ENCODE data around the gene FKBP9.
"Not testable (repeated sequence)": the region's sequence is repeated elsewhere in the genome, so short reads cannot be mapped to it uniquely, and the experiment has no call there.

The FKBP9 gene

GRCh38 chr7:32988148-32988547 is 30.9 kb downstream of the FKBP9 start:
- DNase-seq (ENCODE audit: low spot score); in situ Hi-C loops (cut with MboI; ENCODE audit: low pct_unique_long_range_greater_than_20kb, low sequenced_read_pairs, unreplicated experiment): not testable (repeated sequence)

- DNase-seq (ENCODE audit: low spot score); in situ Hi-C loops (cut with MboI; ENCODE audit: low pct_unique_long_range_greater_than_20kb, low sequenced_read_pairs, unreplicated experiment): not testable (repeated sequence)
Measured at GRCh38 chr7:32991068-32991585, 33.9 kb downstream of the FKBP9 start.

GRCh38 chr7:32991975-32992700 is 34.9 kb downstream of the FKBP9 start:
- in situ Hi-C loops (cut with MboI; ENCODE audit: low pct_unique_long_range_greater_than_20kb, low sequenced_read_pairs, unreplicated experiment); DNase-seq (ENCODE audit: low spot score): not testable (repeated sequence)

GRCh38 chr7:32992750-32993149 is 35.5 kb downstream of the FKBP9 start:
- in situ Hi-C loops (cut with MboI; ENCODE audit: low pct_unique_long_range_greater_than_20kb, low sequenced_read_pairs, unreplicated experiment); DNase-seq (ENCODE audit: low spot score): not testable (repeated sequence)

- DNase-seq (ENCODE audit: low spot score); in situ Hi-C loops (cut with MboI; ENCODE audit: low pct_unique_long_range_greater_than_20kb, low sequenced_read_pairs, unreplicated experiment): not testable (repeated sequence)
Measured at GRCh38 chr7:32997956-32998355, 40.7 kb downstream of the FKBP9 start.

- DNase-seq (ENCODE audit: low spot score); in situ Hi-C loops (cut with MboI; ENCODE audit: low pct_unique_long_range_greater_than_20kb, low sequenced_read_pairs, unreplicated experiment): not testable (repeated sequence)
Measured at GRCh38 chr7:32998361-32999171, 41.3 kb downstream of the FKBP9 start.

- DNase-seq (ENCODE audit: low spot score); in situ Hi-C loops (cut with MboI; ENCODE audit: low pct_unique_long_range_greater_than_20kb, low sequenced_read_pairs, unreplicated experiment): not testable (repeated sequence)
Measured at GRCh38 chr7:32999380-32999779, 42.1 kb downstream of the FKBP9 start.

- in situ Hi-C loops (cut with MboI; ENCODE audit: low pct_unique_long_range_greater_than_20kb, low sequenced_read_pairs, unreplicated experiment); DNase-seq (ENCODE audit: low spot score): not testable (repeated sequence)
Measured at GRCh38 chr7:33003111-33003510, 45.9 kb downstream of the FKBP9 start.

GRCh38 chr7:33004104-33004616 is 46.9 kb downstream of the FKBP9 start:
- DNase-seq (ENCODE audit: low spot score); in situ Hi-C loops (cut with MboI; ENCODE audit: low pct_unique_long_range_greater_than_20kb, low sequenced_read_pairs, unreplicated experiment): not testable (repeated sequence)

- in situ Hi-C loops (cut with MboI; ENCODE audit: low pct_unique_long_range_greater_than_20kb, low sequenced_read_pairs, unreplicated experiment); DNase-seq (ENCODE audit: low spot score): not testable (repeated sequence)
Measured at GRCh38 chr7:33005193-33005592, 48.0 kb downstream of the FKBP9 start.

- in situ Hi-C loops (cut with MboI; ENCODE audit: low pct_unique_long_range_greater_than_20kb, low sequenced_read_pairs, unreplicated experiment): not testable (repeated sequence)
Measured at GRCh38 chr7:33005690-33006089, 48.5 kb downstream of the FKBP9 start.

GRCh38 chr7:33009734-33010133 is 52.5 kb downstream of the FKBP9 start:
- no peak for TF ChIP-seq CTCF (IDR thresholded peaks at IDR 0.05; ENCODE audit: extremely low read depth, insufficient read depth, missing control alignments)
- in situ Hi-C loops (cut with MboI; ENCODE audit: low pct_unique_long_range_greater_than_20kb, low sequenced_read_pairs, unreplicated experiment): no loop called here
- DNase-seq (ENCODE audit: low spot score): no peak

More at GRCh38 chr7:33005690-33006089, 48.5 kb downstream of the FKBP9 start:
- not testable (repeated sequence) for DNase-seq (ENCODE audit: low spot score)
